Bronchial epithelial cell (primary cell): ENCODE data around the gene CCDC8. TPM values are rescaled to one million over a fixed set of nuclear protein-coding genes. Genes with fewer than 3 reads are reported as not detected.

Experiments
- DNase-seq: peaks from one replicate; pipeline ENCODE4 v3.0.0-alpha.2; 2010; ENCODE audit warnings: low read depth
- FAIRE-seq: peaks from 2 replicates; lab custom pipeline; 2011; peaks lifted over from hg19 to GRCh38; lab: Jason Lieb, UNC
- H3K27me3 ChIP-seq: 2 replicates; pipeline ENCODE4 v1.5.1; 2011; ENCODE audit warnings: low read length; ENCODE audit not compliant: control insufficient read depth, insufficient read depth
- H3K36me3 ChIP-seq: 2 replicates; pipeline ENCODE4 v1.5.1; 2011; ENCODE audit warnings: low read length; ENCODE audit not compliant: control insufficient read depth, insufficient read depth
- H3K4me3 ChIP-seq: 2 replicates; pipeline ENCODE4 v1.5.1; 2011; ENCODE audit warnings: mild to moderate bottlenecking, low read depth, low read length, control low read depth
- total RNA-seq: library from RNA; depleted of rRNA; stranded (reverse); fragments of >200 nt; gene quantifications from 2 replicates; pipeline ENCODE4 v1.2.1, GENCODE V29; 2014
- TF ChIP-seq, protein P1 (sequence below): IDR thresholded peaks from 2 replicates; pipeline ENCODE4 v1.5.1; 2011; ENCODE audit warnings: mild to moderate bottlenecking, moderate library complexity, low read length, control low read depth, inconsistent platforms; ENCODE audit not compliant: insufficient read depth, severe bottlenecking

CCDC8 gene
- total RNA-seq, 1 donor from 2014 or later = 10.3 TPM

DNA sequence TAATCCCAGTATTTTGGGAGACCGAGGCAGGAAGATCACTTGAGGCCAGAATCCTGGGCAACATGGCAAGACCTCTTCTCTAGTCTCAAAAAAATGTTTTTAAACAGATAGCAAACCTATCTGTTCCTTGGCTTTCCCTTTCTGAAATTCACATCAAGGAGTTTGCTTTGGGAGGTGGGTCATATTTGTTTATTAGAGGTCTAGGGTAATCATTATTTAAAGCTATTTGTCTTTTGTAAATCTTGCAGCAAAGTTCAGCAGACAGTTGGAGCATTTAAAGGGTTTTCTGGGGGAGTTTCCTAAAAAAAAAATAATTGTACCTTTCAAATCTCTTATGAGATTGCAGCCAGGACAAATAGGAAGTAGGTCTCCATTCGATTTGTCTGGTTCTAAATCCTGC lies 49.0 kb downstream of the CCDC8 start:
- H3K27me3 ChIP-seq = no peaks in the 10 kb centered on the region
- TF ChIP-seq, protein P1, sequence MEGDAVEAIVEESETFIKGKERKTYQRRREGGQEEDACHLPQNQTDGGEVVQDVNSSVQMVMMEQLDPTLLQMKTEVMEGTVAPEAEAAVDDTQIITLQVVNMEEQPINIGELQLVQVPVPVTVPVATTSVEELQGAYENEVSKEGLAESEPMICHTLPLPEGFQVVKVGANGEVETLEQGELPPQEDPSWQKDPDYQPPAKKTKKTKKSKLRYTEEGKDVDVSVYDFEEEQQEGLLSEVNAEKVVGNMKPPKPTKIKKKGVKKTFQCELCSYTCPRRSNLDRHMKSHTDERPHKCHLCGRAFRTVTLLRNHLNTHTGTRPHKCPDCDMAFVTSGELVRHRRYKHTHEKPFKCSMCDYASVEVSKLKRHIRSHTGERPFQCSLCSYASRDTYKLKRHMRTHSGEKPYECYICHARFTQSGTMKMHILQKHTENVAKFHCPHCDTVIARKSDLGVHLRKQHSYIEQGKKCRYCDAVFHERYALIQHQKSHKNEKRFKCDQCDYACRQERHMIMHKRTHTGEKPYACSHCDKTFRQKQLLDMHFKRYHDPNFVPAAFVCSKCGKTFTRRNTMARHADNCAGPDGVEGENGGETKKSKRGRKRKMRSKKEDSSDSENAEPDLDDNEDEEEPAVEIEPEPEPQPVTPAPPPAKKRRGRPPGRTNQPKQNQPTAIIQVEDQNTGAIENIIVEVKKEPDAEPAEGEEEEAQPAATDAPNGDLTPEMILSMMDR = no peak
- no peak for DNase-seq
- peaks cover 3% of the 10 kb centered on the region for H3K36me3 ChIP-seq
- no peak overlapping the region for H3K4me3 ChIP-seq
- FAIRE-seq = no peak

GRCh38 chr19:46361915-46362314 lies 51.4 kb downstream of the CCDC8 start:
- peaks cover 4% of the 10 kb centered on the region for H3K36me3 ChIP-seq
- no peak for FAIRE-seq

More at GRCh38 chr19:46361915-46362314, 51.4 kb downstream of the CCDC8 start:
- TF ChIP-seq, protein P1 = no peak
- DNase-seq = no peak
- Histone ChIP-seq H3K4me3 (no peak overlapping the region), H3K27me3 (no peaks in the 10 kb centered on the region)

Other genes starting within 250 kb of the CCDC8 start
- gene IGFL1, start 183.8 kb downstream of the CCDC8 start, total RNA-seq = not detected in 2 replicates
- gene HIF3A, start 116.5 kb downstream of the CCDC8 start, total RNA-seq = 0.13 and 0.53 TPM in 2 replicates
- gene PPP5C, start 66.5 kb downstream of the CCDC8 start, total RNA-seq = 31.3 and 45.2 TPM in 2 replicates
- not detected in 2 replicates for gene PNMA8C, start 15.4 kb upstream of the CCDC8 start, total RNA-seq
- gene PNMA8A, start 58.0 kb upstream of the CCDC8 start, total RNA-seq = 0.79 and 4.2 TPM in 2 replicates
- gene PNMA8B, start 82.3 kb upstream of the CCDC8 start, total RNA-seq = under 0.01 TPM in 2 replicates
- gene CALM3, start 187.8 kb upstream of the CCDC8 start, total RNA-seq = 79.8 and 106 TPM in 2 replicates
- gene PTGIR, start 211.5 kb upstream of the CCDC8 start, total RNA-seq = 0.26 TPM in 1 of 2 replicates, not detected in the other
- not detected in 2 replicates for gene GNG8, start 222.6 kb upstream of the CCDC8 start, total RNA-seq
- under 0.01 and 0.13 TPM in 2 replicates for gene DACT3, start 247.6 kb upstream of the CCDC8 start, total RNA-seq